ENCODE data around the gene TMEM128.

DNA sequence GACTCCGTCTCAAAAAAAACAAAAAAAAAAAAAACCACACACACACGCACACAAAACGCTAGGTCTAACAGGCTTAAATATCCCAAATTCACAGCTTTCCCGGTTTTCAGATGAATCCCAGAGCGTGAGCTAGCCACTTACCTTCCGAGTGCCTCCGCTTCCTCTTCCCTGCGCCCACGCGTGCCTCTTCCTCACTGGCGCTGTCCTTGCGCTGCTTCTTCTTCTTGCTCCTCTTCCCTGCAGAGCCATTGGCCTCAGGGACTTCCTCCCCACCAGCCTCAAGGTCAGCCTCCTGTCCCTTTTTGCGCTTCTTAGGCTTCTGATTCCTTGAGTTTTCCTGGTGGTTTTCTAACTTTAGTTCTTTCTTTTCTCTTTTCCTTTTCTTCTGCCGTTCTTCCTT lies 26.2 kb upstream of the TMEM128 start:
- TF ChIP-seq, protein P1, sequence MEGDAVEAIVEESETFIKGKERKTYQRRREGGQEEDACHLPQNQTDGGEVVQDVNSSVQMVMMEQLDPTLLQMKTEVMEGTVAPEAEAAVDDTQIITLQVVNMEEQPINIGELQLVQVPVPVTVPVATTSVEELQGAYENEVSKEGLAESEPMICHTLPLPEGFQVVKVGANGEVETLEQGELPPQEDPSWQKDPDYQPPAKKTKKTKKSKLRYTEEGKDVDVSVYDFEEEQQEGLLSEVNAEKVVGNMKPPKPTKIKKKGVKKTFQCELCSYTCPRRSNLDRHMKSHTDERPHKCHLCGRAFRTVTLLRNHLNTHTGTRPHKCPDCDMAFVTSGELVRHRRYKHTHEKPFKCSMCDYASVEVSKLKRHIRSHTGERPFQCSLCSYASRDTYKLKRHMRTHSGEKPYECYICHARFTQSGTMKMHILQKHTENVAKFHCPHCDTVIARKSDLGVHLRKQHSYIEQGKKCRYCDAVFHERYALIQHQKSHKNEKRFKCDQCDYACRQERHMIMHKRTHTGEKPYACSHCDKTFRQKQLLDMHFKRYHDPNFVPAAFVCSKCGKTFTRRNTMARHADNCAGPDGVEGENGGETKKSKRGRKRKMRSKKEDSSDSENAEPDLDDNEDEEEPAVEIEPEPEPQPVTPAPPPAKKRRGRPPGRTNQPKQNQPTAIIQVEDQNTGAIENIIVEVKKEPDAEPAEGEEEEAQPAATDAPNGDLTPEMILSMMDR (IDR thresholded peaks at IDR 0.05): no peak
- TF ChIP-seq POLR2A (IDR thresholded peaks at IDR 0.05) (no peak), POLR2AphosphoS5 (IDR thresholded peaks at IDR 0.05) (no peak)
